Renal cortex interstitium (tissue), 15 donors: ENCODE measurements around the gene FAM43A. TPM values are rescaled to one million over a fixed set of nuclear protein-coding genes. Genes with fewer than 3 reads are reported as not detected.
A peak's percentile ranks its signal among the peaks of the same experiment; 100 is the strongest.

Source experiments
- DNase-seq, 11 donors: peaks; one replicate each; pipeline ENCODE4 v3.0.0-alpha.2; 2013; ENCODE audit warnings: low read depth in 9 of 11, low spot score in 4 of 11; ENCODE audit errors: extremely low read depth in 1 of 11
- long read RNA-seq, 16 experiments: transcript quantifications; one replicate each; lab custom pipeline, GENCODE V29; 2026
- polyA plus RNA-seq, 3 donors: library from polyadenylated mRNA; unstranded; fragments of 120-200 nt; gene quantifications; one replicate each; pipeline ENCODE4 v1.2.1, GENCODE V29; 2013; ENCODE audit not compliant: insufficient read length in 3 of 3

FAM43A gene
- 1 to 10 TPM; 5.6 to 8.9 (median 8.4) TPM for polyA plus RNA-seq
- long read RNA-seq, donor 1, transcript FAM43A-201 (1 exons, 2,494 nt) = major isoform, 7 of 7 reads
- long read RNA-seq, donor 1, partial matches to known transcripts = 0 of 7 reads
- long read RNA-seq, donor 1, other reads (novel, unspliced or antisense) = 0 of 7 reads
- long read RNA-seq, donor 2, transcript FAM43A-201 (1 exons, 2,494 nt) = major isoform, 7 of 7 reads
- long read RNA-seq, donor 2, partial matches to known transcripts = 0 of 7 reads
- long read RNA-seq, donor 2, other reads (novel, unspliced or antisense) = 0 of 7 reads
- long read RNA-seq, donor 3, transcript FAM43A-201 (1 exons, 2,494 nt) = major isoform, 13 of 13 reads
- long read RNA-seq, donor 3, partial matches to known transcripts = 0 of 13 reads
- long read RNA-seq, donor 3, other reads (novel, unspliced or antisense) = 0 of 13 reads
- long read RNA-seq, donor 4, transcript FAM43A-201 (1 exons, 2,494 nt) = major isoform, 5 of 5 reads
- long read RNA-seq, donor 4, partial matches to known transcripts = 0 of 5 reads
- long read RNA-seq, donor 4, other reads (novel, unspliced or antisense) = 0 of 5 reads
- long read RNA-seq, donor 5 = 0 reads
- long read RNA-seq, donor 6, transcript FAM43A-201 (1 exons, 2,494 nt) = major isoform, 9 of 9 reads
- long read RNA-seq, donor 6, partial matches to known transcripts = 0 of 9 reads
- long read RNA-seq, donor 6, other reads (novel, unspliced or antisense) = 0 of 9 reads
- long read RNA-seq, donor 7, transcript FAM43A-201 (1 exons, 2,494 nt) = major isoform, 7 of 7 reads
- long read RNA-seq, donor 7, partial matches to known transcripts = 0 of 7 reads
- long read RNA-seq, donor 7, other reads (novel, unspliced or antisense) = 0 of 7 reads
- long read RNA-seq, donor 8 = 0 reads
- long read RNA-seq, donor 9, transcript FAM43A-201 (1 exons, 2,494 nt) = major isoform, 10 of 10 reads
- long read RNA-seq, donor 9, partial matches to known transcripts = 0 of 10 reads
- long read RNA-seq, donor 9, other reads (novel, unspliced or antisense) = 0 of 10 reads
- long read RNA-seq, donor 10, transcript FAM43A-201 (1 exons, 2,494 nt) = major isoform, 10 of 10 reads
- long read RNA-seq, donor 10, partial matches to known transcripts = 0 of 10 reads
- long read RNA-seq, donor 10, other reads (novel, unspliced or antisense) = 0 of 10 reads
- long read RNA-seq, donor 11, transcript FAM43A-201 (1 exons, 2,494 nt) = major isoform, 10 of 10 reads
- long read RNA-seq, donor 11, partial matches to known transcripts = 0 of 10 reads
- long read RNA-seq, donor 11, other reads (novel, unspliced or antisense) = 0 of 10 reads
- long read RNA-seq, donor 12, partial matches to known transcripts = 0 of 3 reads
- long read RNA-seq, donor 12, other reads (novel, unspliced or antisense) = 0 of 3 reads
- long read RNA-seq, donor 13 = 0 reads
- long read RNA-seq, donor 14, transcript FAM43A-201 (1 exons, 2,494 nt) = major isoform, 5 of 5 reads
- long read RNA-seq, donor 14, partial matches to known transcripts = 0 of 5 reads
- long read RNA-seq, donor 14, other reads (novel, unspliced or antisense) = 0 of 5 reads
- long read RNA-seq, donor 15, transcript FAM43A-201 (1 exons, 2,494 nt) = major isoform, 6 of 6 reads
- long read RNA-seq, donor 15, partial matches to known transcripts = 0 of 6 reads
- long read RNA-seq, donor 15, other reads (novel, unspliced or antisense) = 0 of 6 reads
- long read RNA-seq, donor 16, transcript FAM43A-201 (1 exons, 2,494 nt) = major isoform, 16 of 16 reads
- long read RNA-seq, donor 16, partial matches to known transcripts = 0 of 16 reads
- long read RNA-seq, donor 16, other reads (novel, unspliced or antisense) = 0 of 16 reads

- DNase-seq = peak in 10 of 11 donors; percentile 69 to 87 (median 82)
Observed at GRCh38 chr3:194685718-194686413, at the start of gene FAM43A. FAM43A (plus strand) TSS chr3:194685883; CDS start chr3:194686827, 944 bp downstream.

GRCh38 chr3:194637066-194637465 lies 48.6 kb upstream of the FAM43A start:
- no peak for DNase-seq

- DNase-seq = no peak
Observed at GRCh38 chr3:194637541-194638400, 47.9 kb upstream of the FAM43A start.

GRCh38 chr3:194638991-194639605 lies 46.6 kb upstream of the FAM43A start:
- DNase-seq = no peak

GRCh38 chr3:194640829-194641228 lies 44.9 kb upstream of the FAM43A start:
- no peak for DNase-seq

GRCh38 chr3:194642769-194643168 lies 42.9 kb upstream of the FAM43A start:
- no peak for DNase-seq

- DNase-seq = no peak
Observed at GRCh38 chr3:194647747-194648146, 37.9 kb upstream of the FAM43A start.

GRCh38 chr3:194654443-194654842 lies 31.2 kb upstream of the FAM43A start:
- DNase-seq = no peak

- no peak for DNase-seq
Observed at GRCh38 chr3:194657439-194657838, 28.2 kb upstream of the FAM43A start.

- DNase-seq = no peak
Observed at GRCh38 chr3:194658477-194659242, 27.0 kb upstream of the FAM43A start.

- no peak for DNase-seq
Observed at GRCh38 chr3:194659778-194660177, 25.9 kb upstream of the FAM43A start.

GRCh38 chr3:194661374-194661773 lies 24.3 kb upstream of the FAM43A start:
- DNase-seq = no peak

GRCh38 chr3:194661946-194662345 lies 23.7 kb upstream of the FAM43A start:
- no peak for DNase-seq

- DNase-seq = no peak
Observed at GRCh38 chr3:194664857-194665256, 20.8 kb upstream of the FAM43A start.

GRCh38 chr3:194667363-194667762 lies 18.3 kb upstream of the FAM43A start:
- no peak for DNase-seq
